Measurements from ENCODE around the gene ILK. TPM values are rescaled to one million over a fixed set of nuclear protein-coding genes. Genes with fewer than 3 reads are reported as not detected.
A peak's percentile ranks its signal among the peaks of the same experiment; 100 is the strongest.

ILK gene
- total RNA-seq, 4 donors from 2014 or later = 159 to 211 (median 169) TPM

DNA sequence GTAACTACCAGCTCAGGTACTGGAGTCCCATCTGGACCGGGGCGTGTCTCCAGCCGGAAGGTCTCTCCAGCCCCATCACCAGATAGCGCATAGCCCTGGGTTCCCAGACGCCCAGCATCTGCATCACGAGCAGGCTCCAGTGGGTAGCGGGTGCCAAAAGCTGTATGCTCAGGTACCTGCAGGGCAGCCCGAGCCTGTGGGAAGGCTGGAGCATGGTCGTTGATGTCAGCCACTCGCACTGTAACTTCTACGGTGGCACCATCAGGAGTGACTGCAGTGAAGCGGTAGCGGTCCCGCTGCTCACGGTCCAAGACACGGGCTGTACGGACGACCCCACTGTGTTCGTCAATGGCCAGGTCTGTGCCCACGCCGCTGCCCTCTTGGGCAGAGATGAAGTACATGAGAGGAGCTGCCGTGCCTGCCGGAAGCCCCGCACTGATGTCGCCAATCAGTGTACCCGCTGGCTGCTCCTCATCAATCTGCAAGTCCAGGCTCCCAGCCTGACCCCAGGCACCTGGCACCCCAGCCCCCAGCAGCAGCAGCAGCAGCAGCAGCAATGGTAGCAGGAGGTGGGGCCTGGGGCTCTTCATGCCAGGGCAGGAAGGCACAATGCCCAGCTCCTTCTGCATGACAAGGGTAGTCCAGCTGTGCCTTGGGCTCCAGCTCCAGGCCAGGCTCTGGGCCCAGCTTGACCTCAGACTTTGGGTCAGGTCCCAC, 37.6 kb downstream of the ILK start:
- in situ Hi-C loops (cut with MboI; ENCODE audit: low pct_ligation_motif_present in 1 of 4, low pct_unique_long_range_greater_than_20kb in 1 of 4, low sequenced_read_pairs in 3 of 4) = no loop called here
- 95% methylated on average over 26 of the region's 26 CpGs; no CpG with 5 or more reads in 1 of the 2 donors for WGBS, 2 donors (ENCODE audit: low coverage in 1 of 2)
- no peaks in the 10 kb centered on the region for H3K36me3 ChIP-seq
- peaks cover 8 to 34% (median 10%) of the 10 kb centered on the region in 4 donors for H3K4me1 ChIP-seq
- TF ChIP-seq, protein P1, sequence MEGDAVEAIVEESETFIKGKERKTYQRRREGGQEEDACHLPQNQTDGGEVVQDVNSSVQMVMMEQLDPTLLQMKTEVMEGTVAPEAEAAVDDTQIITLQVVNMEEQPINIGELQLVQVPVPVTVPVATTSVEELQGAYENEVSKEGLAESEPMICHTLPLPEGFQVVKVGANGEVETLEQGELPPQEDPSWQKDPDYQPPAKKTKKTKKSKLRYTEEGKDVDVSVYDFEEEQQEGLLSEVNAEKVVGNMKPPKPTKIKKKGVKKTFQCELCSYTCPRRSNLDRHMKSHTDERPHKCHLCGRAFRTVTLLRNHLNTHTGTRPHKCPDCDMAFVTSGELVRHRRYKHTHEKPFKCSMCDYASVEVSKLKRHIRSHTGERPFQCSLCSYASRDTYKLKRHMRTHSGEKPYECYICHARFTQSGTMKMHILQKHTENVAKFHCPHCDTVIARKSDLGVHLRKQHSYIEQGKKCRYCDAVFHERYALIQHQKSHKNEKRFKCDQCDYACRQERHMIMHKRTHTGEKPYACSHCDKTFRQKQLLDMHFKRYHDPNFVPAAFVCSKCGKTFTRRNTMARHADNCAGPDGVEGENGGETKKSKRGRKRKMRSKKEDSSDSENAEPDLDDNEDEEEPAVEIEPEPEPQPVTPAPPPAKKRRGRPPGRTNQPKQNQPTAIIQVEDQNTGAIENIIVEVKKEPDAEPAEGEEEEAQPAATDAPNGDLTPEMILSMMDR (IDR thresholded peaks at IDR 0.05) = no peak
- TF ChIP-seq POLR2AphosphoS5 (IDR thresholded peaks at IDR 0.05) = no peak
- TF ChIP-seq EP300 (IDR thresholded peaks at IDR 0.05; ENCODE audit: low read depth) = no peak
- TF ChIP-seq POLR2A (IDR thresholded peaks at IDR 0.05) = no peak
- no peak overlapping the region for H3K4me3 ChIP-seq
- no peaks in the 10 kb centered on the region for H3K9me3 ChIP-seq
- H3K27ac ChIP-seq = no peak overlapping the region
- no peak for DNase-seq
- intact Hi-C loops (cut with DNase I; ENCODE audit: low total_unique reads) = no loop called here
- no peaks in the 10 kb centered on the region for H3K27me3 ChIP-seq

GRCh38 chr11:6642957-6643356, 39.4 kb downstream of the ILK start:
- Histone ChIP-seq H3K27me3 (no peaks in the 10 kb centered on the region), H3K4me1 (peaks cover 18 to 36% (median 22%) of the 10 kb centered on the region in 4 donors), H3K9me3 (no peaks in the 10 kb centered on the region), H3K4me3 (no peak overlapping the region), H3K36me3 (no peaks in the 10 kb centered on the region), H3K27ac (no peak overlapping the region)
- no peak for DNase-seq
- intact Hi-C loops (cut with DNase I; ENCODE audit: low total_unique reads) = no loop called here
- TF ChIP-seq POLR2A (IDR thresholded peaks at IDR 0.05) (no peak), POLR2AphosphoS5 (IDR thresholded peaks at IDR 0.05) (no peak), EP300 (IDR thresholded peaks at IDR 0.05; ENCODE audit: low read depth) (no peak)
- TF ChIP-seq, protein P1 (IDR thresholded peaks at IDR 0.05) = no peak
- in situ Hi-C loops (cut with MboI; ENCODE audit: low pct_ligation_motif_present in 1 of 4, low pct_unique_long_range_greater_than_20kb in 1 of 4, low sequenced_read_pairs in 3 of 4) = no loop called here
- 67 to 86% methylated on average over 7 of the region's 7 CpGs for WGBS, 2 donors (ENCODE audit: low coverage in 1 of 2)

DNA sequence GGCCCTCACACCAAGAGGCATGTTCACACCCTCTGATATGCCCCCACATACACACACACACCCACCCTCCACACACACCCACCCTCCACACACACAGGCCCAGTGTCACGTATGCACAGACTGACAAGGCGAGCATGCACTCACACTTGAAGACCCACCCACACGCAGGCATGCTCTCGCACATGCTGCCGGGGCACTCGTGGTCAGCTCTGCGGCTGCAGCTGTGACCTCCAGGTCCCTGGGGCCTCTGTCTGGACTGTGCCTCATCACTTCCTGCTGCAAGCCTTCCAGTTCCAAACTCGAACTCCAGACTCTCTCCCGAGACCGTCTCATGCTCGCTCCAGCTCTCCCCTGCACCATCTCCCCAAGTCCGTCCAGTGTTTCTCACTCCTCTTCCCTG, 42.5 kb downstream of the ILK start:
- Histone ChIP-seq H3K36me3 (no peaks in the 10 kb centered on the region), H3K4me3 (no peak overlapping the region), H3K4me1 (peaks cover 20 to 31% (median 23%) of the 10 kb centered on the region in 4 donors), H3K27me3 (no peaks in the 10 kb centered on the region), H3K9me3 (no peaks in the 10 kb centered on the region), H3K27ac (peak overlapping the region; percentile 70 to 79 (median 72))
- intact Hi-C loops (cut with DNase I; ENCODE audit: low total_unique reads) = no loop called here
- no peak for DNase-seq
- WGBS, 2 donors (ENCODE audit: low coverage in 1 of 2) = 67 to 83% methylated on average over 1 to 12 of the region's 12 CpGs
- TF ChIP-seq POLR2AphosphoS5 (IDR thresholded peaks at IDR 0.05) (no peak), POLR2A (IDR thresholded peaks at IDR 0.05) (no peak), EP300 (IDR thresholded peaks at IDR 0.05; ENCODE audit: low read depth) (no peak)
- TF ChIP-seq, protein P1 (IDR thresholded peaks at IDR 0.05) = no peak
- in situ Hi-C loops (cut with MboI; ENCODE audit: low pct_ligation_motif_present in 1 of 4, low pct_unique_long_range_greater_than_20kb in 1 of 4, low sequenced_read_pairs in 3 of 4) = no loop called here

GRCh38 chr11:6646576-6646917, 43.0 kb downstream of the ILK start:
- no peak for DNase-seq
- H3K27ac ChIP-seq = peak overlapping the region; percentile 70 to 79 (median 72)
- no peak for TF ChIP-seq POLR2AphosphoS5 (IDR thresholded peaks at IDR 0.05)
- TF ChIP-seq, protein P1 (IDR thresholded peaks at IDR 0.05) = no peak
- no peak for TF ChIP-seq EP300 (IDR thresholded peaks at IDR 0.05; ENCODE audit: low read depth)
- no peak for TF ChIP-seq POLR2A (IDR thresholded peaks at IDR 0.05)
- no peaks in the 10 kb centered on the region for H3K36me3 ChIP-seq
- intact Hi-C loops (cut with DNase I; ENCODE audit: low total_unique reads) (no loop called here), in situ Hi-C loops (cut with MboI; ENCODE audit: low pct_ligation_motif_present in 1 of 4, low pct_unique_long_range_greater_than_20kb in 1 of 4, low sequenced_read_pairs in 3 of 4) (no loop called here)
- no peaks in the 10 kb centered on the region for H3K9me3 ChIP-seq
- H3K4me3 ChIP-seq = no peak overlapping the region
- no peaks in the 10 kb centered on the region for H3K27me3 ChIP-seq
- WGBS, 2 donors (ENCODE audit: low coverage in 1 of 2) = 51 to 55% methylated on average over 2 to 3 of the region's 3 CpGs
- peaks cover 20 to 31% (median 23%) of the 10 kb centered on the region in 4 donors for H3K4me1 ChIP-seq
